Upper lobe of left lung (tissue), 6 donors: ENCODE data around the gene BMERB1. TPM values are rescaled to one million over a fixed set of nuclear protein-coding genes. Genes with fewer than 3 reads are reported as not detected.

Experiments used
- ATAC-seq, 2 donors: fragments of 200-7000 bp; cut with Tn5 transposase; one replicate each; pipeline ENCODE4 v1.9.1; 2022; ENCODE audit warnings: mild to moderate bottlenecking in 2 of 2, moderate library complexity in 2 of 2; ENCODE audit not compliant: low FRiP score in 2 of 2
- DNase-seq, 2 donors: peaks; one replicate each; pipeline ENCODE4 v3.0.0-alpha.2; 2019 to 2020
- H3K27ac ChIP-seq, 4 donors: fragments of 200-600 bp; sonication (generic); one replicate each; pipeline ENCODE4 v1.5.1; 2016 to 2019
- H3K27me3 ChIP-seq, 4 donors: fragments of 200-600 bp; sonication (generic); one replicate each; pipeline ENCODE4 v1.5.1; 2017 to 2019
- H3K36me3 ChIP-seq, 4 donors: fragments of 200-600 bp; sonication (generic); one replicate each; pipeline ENCODE4 v1.5.1; 2016 to 2019
- H3K4me1 ChIP-seq, 4 donors: fragments of 200-600 bp; sonication (generic); one replicate each; pipeline ENCODE4 v1.5.1; 2018 to 2019
- H3K4me3 ChIP-seq, 4 donors: fragments of 200-600 bp; sonication (generic); one replicate each; pipeline ENCODE4 v1.5.1; 2017 to 2019; ENCODE audit warnings: mild to moderate bottlenecking in 2 of 4, moderate library complexity in 1 of 4
- H3K9me3 ChIP-seq, 4 donors: fragments of 200-600 bp; sonication (generic); one replicate each; pipeline ENCODE4 v1.5.1; 2018 to 2019
- EP300 ChIP-seq, 4 donors: sonication (generic); formaldehyde crosslinking; IDR thresholded peaks; one replicate each; pipeline ENCODE4 v1.5.1; 2017; ENCODE audit warnings: antibody characterized with exemption in 4 of 4, control low read depth in 2 of 4
- POLR2A ChIP-seq, 4 donors: fragments of 450-650 bp; IDR thresholded peaks; one replicate each; pipeline ENCODE4 v1.5.1; 2016 to 2017; ENCODE audit warnings: antibody characterized with exemption in 4 of 4, mild to moderate bottlenecking in 2 of 4
- POLR2AphosphoS5 ChIP-seq, 2 donors: sonication (generic); formaldehyde crosslinking; IDR thresholded peaks; one replicate each; pipeline ENCODE4 v1.5.1; 2017; ENCODE audit warnings: antibody characterized with exemption in 2 of 2
- WGBS, 2 donors: methylation state at CpG; one replicate each; pipeline ENCODE4 v1.1.5; 2017 to 2018; 5-methylcytosine and 5-hydroxymethylcytosine counted together
- total RNA-seq, 6 donors: library from RNA; depleted of rRNA in 4 of 6; stranded (reverse); fragments of >200 nt in 4 of 6; gene quantifications; one replicate each; pipeline versions ENCODE4 v1.1.0 to v1.2.1, GENCODE V29; 2016 to 2021
- TF ChIP-seq, protein P1 (sequence below), 6 experiments: fragments of 450-650 bp in 4 of 6; fragments of 200-600 bp in 2 of 6; sonication (generic) in 2 of 6; IDR thresholded peaks; one replicate each; pipeline ENCODE4 v1.5.1; 2016 to 2019; ENCODE audit warnings: antibody characterized with exemption in 6 of 6
- donor health status: DM: no; HTN: no; CAD: no; lungs with moderate emphysema.
- donor health status: DM: no; HTN: yes; CAD: no; lungs with severe emphysema.

BMERB1 gene
- total RNA-seq, 6 donors from 2014 or later: 5.2 to 27.6 (median 16.1) TPM

DNA sequence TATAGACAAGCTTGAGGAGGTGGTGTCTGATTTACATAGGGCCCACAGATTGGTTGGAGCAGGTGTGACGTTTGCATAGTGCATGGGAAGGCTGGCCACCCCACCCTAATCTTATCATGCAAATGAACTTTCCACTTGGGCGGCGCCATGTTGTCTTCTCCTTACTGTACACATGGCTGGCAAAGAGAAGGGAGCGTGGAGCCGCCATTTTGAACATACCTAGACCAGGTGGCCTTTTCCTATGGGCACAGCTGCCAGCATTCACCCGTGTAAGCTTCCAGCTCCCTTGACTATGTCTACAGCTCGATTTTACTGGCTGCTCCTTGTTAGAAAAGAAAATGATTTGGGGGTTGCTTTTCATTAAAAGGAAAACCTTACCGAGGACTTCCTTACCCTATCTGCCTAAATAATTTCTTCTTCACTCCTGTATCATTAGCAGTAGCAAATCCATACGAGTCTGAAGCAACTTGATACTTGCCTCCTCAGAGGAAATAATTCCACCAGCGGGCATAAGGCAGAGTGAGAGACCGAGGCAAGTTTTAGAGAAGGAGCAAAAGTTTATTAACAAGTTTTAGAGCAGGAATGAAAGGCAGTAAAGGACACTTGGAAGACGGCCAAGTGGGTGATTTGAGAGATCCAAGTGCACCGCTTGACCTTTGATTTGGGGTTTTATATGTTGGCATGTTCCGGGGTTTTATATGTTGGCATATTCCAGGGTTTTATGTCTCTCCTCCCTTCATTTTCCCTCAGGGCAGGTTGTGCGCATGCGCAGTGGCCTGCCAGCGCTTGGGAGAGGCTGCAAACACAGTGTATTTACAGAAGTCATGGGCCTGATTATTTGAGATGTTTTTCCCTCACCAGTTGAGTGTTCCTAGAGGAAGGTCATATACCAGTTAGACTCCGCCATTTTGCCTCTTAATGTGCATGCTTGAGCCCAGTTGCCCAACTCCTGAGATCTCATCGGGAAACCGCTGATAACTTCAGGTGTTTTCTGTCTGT, 142.9 kb downstream of the BMERB1 start:
- Histone ChIP-seq H3K36me3 (no peaks in the 10 kb centered on the region), H3K27me3 (no peaks in the 10 kb centered on the region), H3K9me3 (no peaks in the 10 kb centered on the region), H3K4me3 (no peak overlapping the region), H3K27ac (no peak overlapping the region), H3K4me1 (peaks cover 9 to 16% (median 13%) of the 10 kb centered on the region in 4 donors)
- ATAC-seq: no peak
- WGBS, 2 donors: 88 to 96% methylated on average over 20 of the region's 20 CpGs
- no peak for DNase-seq
- no peak for TF ChIP-seq POLR2A (IDR thresholded peaks at IDR 0.05)
- no peak for TF ChIP-seq EP300 (IDR thresholded peaks at IDR 0.05)
- TF ChIP-seq, protein P1, sequence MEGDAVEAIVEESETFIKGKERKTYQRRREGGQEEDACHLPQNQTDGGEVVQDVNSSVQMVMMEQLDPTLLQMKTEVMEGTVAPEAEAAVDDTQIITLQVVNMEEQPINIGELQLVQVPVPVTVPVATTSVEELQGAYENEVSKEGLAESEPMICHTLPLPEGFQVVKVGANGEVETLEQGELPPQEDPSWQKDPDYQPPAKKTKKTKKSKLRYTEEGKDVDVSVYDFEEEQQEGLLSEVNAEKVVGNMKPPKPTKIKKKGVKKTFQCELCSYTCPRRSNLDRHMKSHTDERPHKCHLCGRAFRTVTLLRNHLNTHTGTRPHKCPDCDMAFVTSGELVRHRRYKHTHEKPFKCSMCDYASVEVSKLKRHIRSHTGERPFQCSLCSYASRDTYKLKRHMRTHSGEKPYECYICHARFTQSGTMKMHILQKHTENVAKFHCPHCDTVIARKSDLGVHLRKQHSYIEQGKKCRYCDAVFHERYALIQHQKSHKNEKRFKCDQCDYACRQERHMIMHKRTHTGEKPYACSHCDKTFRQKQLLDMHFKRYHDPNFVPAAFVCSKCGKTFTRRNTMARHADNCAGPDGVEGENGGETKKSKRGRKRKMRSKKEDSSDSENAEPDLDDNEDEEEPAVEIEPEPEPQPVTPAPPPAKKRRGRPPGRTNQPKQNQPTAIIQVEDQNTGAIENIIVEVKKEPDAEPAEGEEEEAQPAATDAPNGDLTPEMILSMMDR (IDR thresholded peaks at IDR 0.05): no peak
- no peak for TF ChIP-seq POLR2AphosphoS5 (IDR thresholded peaks at IDR 0.05)

DNA sequence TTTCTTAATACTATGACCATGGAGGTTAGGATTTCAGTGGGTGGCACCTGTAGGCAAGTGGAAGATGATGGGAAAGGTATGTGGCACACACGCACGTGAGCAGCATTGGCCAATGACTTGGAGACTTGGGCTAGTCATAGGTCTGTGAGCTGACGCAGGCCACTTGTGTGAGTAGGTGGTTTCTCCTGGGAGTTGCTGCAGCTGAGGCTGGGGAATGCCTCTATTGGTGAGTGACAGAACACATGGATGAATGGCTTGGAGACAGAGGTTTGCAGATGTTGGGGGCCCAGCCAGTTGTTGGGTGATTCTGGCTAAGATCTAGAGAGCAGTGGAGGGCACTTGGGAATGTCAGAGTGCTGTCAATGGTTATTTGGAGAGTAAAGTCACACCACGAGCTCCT, 144.4 kb downstream of the BMERB1 start:
- Histone ChIP-seq H3K9me3 (no peaks in the 10 kb centered on the region), H3K4me3 (no peak overlapping the region), H3K36me3 (no peaks in the 10 kb centered on the region), H3K27me3 (no peaks in the 10 kb centered on the region), H3K27ac (no peak overlapping the region), H3K4me1 (peaks cover 9 to 14% (median 11%) of the 10 kb centered on the region in 4 donors)
- WGBS, 2 donors: 86 to 94% methylated on average over 4 of the region's 4 CpGs
- TF ChIP-seq POLR2AphosphoS5 (IDR thresholded peaks at IDR 0.05) (no peak), POLR2A (IDR thresholded peaks at IDR 0.05) (no peak), EP300 (IDR thresholded peaks at IDR 0.05) (no peak)
- TF ChIP-seq, protein P1 (IDR thresholded peaks at IDR 0.05): no peak
- ATAC-seq (no peak), DNase-seq (no peak)

DNA sequence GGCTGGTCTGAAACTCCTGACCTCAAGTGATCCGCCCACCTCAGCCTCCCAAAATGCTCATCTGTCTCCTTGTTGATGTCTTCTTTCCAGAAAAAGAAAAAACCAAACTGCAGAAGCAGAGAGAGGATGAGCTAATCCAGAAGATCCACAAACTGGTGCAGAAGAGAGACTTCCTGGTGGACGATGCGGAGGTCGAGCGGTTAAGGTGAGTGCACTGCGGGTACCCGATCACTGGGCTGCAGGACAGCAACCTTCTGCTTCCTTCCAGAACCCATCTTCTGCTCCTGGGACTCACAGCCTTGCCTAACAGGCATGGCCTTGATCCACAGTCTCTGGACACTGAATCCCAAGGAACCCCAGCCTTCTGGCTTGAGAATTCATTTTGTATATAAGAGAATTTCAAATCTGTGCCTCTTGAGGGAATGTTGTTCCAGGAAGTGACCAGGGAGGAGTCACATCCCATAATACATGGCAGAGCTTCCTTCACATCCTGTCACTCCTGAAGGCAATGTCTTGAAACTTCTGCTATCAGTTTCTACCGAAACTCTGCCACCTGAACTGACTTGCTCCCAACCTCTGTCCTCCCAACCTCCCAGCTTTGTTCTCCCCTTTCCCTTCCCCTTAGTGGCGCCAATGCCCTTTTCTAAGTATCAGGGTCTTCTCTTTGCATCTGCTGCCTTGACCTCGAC, 146.9 kb downstream of the BMERB1 start:
- DNase-seq (no peak), ATAC-seq (no peak)
- Histone ChIP-seq H3K36me3 (no peaks in the 10 kb centered on the region), H3K27me3 (no peaks in the 10 kb centered on the region), H3K27ac (peak overlapping the region in 2 of 4 donors; percentile 4 to 42), H3K4me1 (peaks cover 9 to 12% (median 10%) of the 10 kb centered on the region in 4 donors), H3K4me3 (no peak overlapping the region), H3K9me3 (peaks cover 0 to under 1% (median 0%) of the 10 kb centered on the region in 4 donors)
- TF ChIP-seq POLR2A (IDR thresholded peaks at IDR 0.05): no peak
- no peak for TF ChIP-seq EP300 (IDR thresholded peaks at IDR 0.05)
- TF ChIP-seq, protein P1 (IDR thresholded peaks at IDR 0.05): no peak
- TF ChIP-seq POLR2AphosphoS5 (IDR thresholded peaks at IDR 0.05): no peak
- WGBS, 2 donors: 84 to 88% methylated on average over 10 of the region's 10 CpGs

DNA sequence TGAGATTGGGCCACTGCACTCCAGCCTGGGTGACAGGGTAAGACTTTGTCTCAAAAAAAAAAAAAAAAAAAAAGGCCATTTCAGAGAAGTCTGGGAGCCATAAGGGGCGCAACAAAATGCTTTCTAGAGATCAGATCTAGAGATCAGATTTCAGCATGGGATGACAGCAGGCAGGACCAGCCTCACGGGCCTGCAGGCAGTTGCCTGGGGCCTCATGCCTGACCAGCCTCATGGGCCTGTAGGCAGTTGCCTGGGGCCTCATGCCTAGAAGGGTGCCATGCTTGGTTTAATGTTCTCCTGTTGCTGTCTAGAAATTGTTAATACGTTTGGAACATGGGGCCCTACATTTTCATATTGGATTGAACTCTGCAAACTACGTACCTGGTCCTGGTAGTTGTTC, 149.1 kb downstream of the BMERB1 start:
- Histone ChIP-seq H3K27me3 (no peaks in the 10 kb centered on the region), H3K36me3 (peaks cover 0 to 6% (median 3%) of the 10 kb centered on the region in 4 donors), H3K4me3 (no peak overlapping the region), H3K9me3 (peaks cover 0 to 5% (median 0%) of the 10 kb centered on the region in 4 donors), H3K4me1 (peaks cover 7 to 14% (median 9%) of the 10 kb centered on the region in 4 donors), H3K27ac (no peak overlapping the region)
- TF ChIP-seq EP300 (IDR thresholded peaks at IDR 0.05) (no peak), POLR2A (IDR thresholded peaks at IDR 0.05) (no peak), POLR2AphosphoS5 (IDR thresholded peaks at IDR 0.05) (no peak)
- TF ChIP-seq, protein P1 (IDR thresholded peaks at IDR 0.05): no peak
- WGBS, 2 donors: 93 to 100% methylated on average over 4 of the region's 4 CpGs
- no peak for DNase-seq
- no peak for ATAC-seq
